Measurements from ENCODE around the gene ENGASE.

ENGASE gene

GRCh38 chr17:79133985-79134384 lies 59.4 kb downstream of the ENGASE start:
- no peak for DNase-seq (ENCODE audit: low spot score)
- no peak for TF ChIP-seq CTCF (IDR thresholded peaks at IDR 0.05; ENCODE audit: borderline replicate concordance, control extremely low read depth, extremely low read depth, insufficient read depth, missing control alignments)
- in situ Hi-C loops (cut with MboI; ENCODE audit: low sequenced_read_pairs, unreplicated experiment) = no loop called here

GRCh38 chr17:79135011-79135410 lies 60.4 kb downstream of the ENGASE start:
- TF ChIP-seq CTCF (IDR thresholded peaks at IDR 0.05; ENCODE audit: borderline replicate concordance, control extremely low read depth, extremely low read depth, insufficient read depth, missing control alignments) = no peak
- no peak for DNase-seq (ENCODE audit: low spot score)
- in situ Hi-C loops (cut with MboI; ENCODE audit: low sequenced_read_pairs, unreplicated experiment) = no loop called here

GRCh38 chr17:79135628-79136405 lies 61.2 kb downstream of the ENGASE start:
- in situ Hi-C loops (cut with MboI; ENCODE audit: low sequenced_read_pairs, unreplicated experiment) = no loop called here
- no peak for DNase-seq (ENCODE audit: low spot score)
- TF ChIP-seq CTCF (IDR thresholded peaks at IDR 0.05; ENCODE audit: borderline replicate concordance, control extremely low read depth, extremely low read depth, insufficient read depth, missing control alignments) = no peak

Measured in GM13976 (cell line).